Mucosa of gallbladder (tissue), 1 donor: ENCODE measurements around the gene PXMP4. TPM values are rescaled to one million over a fixed set of nuclear protein-coding genes. Genes with fewer than 3 reads are reported as not detected.

Experiments
- DNase-seq: peaks from one replicate; pipeline ENCODE4 v3.0.0-alpha.2; 2020; ENCODE audit warnings: low spot score
- total RNA-seq: library from RNA; stranded (reverse); gene quantifications from one replicate; pipeline ENCODE4 v1.2.1, GENCODE V29; 2021
- donor health status: DM: no; HTN: no; CAD: no.

PXMP4 gene
- total RNA-seq, 1 donor from 2014 or later, result 17.9 TPM

GRCh38 chr20:33656010-33656782, 63.9 kb downstream of the PXMP4 start:
- no peak for DNase-seq

GRCh38 chr20:33655164-33655563, 64.9 kb downstream of the PXMP4 start:
- DNase-seq, result no peak

GRCh38 chr20:33654680-33655161, 65.4 kb downstream of the PXMP4 start:
- DNase-seq, result no peak

DNA sequence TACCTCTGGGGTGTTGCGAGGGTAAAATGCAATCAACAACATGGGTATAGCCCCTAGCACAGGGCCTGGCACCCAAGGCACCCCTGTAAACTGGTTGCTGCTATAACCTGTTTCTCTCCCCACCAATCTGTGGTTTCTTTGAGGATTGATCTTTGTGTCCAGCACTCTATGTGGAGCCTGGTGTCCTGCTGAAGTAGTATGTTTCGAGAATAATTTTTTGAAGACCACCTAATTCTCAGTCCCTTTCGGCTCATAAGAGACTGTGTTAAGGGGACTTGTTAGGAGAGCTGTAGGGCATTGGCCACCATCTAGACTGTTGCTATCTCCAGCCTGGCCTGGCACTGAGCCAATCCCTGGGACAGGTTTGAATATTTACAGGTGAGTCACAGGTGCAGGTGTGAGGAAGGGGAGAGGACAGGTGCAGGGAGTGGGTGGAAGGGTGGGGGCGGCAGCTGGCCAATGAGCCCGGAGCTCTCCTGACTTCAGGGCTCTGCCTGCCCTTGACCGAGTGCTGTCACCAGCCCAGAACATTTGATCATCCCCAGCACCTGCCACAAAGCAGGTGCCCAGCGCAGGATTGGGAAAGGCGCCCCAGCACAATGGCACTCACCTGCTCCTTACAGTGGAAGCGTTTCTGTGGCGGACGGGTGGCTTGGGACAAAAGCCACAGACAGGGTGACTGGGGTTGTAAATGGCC, 66.1 kb downstream of the PXMP4 start:
- peak; percentile 93 for DNase-seq

DNA sequence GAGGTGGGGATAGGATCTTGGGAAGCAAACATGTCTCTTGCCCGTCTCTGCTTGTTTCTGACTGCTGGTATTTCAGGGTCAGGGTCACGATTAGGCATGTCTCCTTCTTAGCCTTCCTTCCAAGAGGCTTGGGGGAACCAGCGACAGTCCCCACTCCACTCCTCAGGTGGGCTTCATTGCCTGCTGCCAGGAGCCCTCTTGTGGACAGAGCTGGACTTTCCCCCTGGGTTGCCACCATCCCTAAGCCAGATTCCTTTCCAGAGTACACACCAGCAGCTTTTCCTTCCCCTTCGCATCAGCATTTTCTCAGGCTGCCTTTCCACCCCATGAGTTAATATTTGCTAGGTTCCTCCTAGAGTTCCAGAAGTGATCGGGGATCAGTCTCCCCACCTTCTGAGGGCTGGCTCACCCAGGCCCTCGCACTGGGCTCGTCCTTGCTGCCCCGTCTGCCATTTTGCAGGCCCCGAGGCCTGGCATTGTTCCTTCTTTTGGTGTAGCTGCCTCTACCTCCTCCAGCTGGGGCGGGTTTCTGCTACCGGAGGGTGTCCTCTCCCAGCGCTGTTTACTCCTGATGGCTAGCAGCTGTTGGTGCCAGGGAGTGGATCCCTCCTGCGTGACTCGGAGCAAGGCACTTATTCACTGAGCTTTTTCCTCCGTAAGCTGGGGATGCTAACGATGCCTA, 66.8 kb downstream of the PXMP4 start:
- DNase-seq, result peak; percentile 67

Other genes with a start within 250 kb of the PXMP4 start
- gene CBFA2T2, start 230.2 kb downstream of the PXMP4 start, total RNA-seq, result 21.2 TPM
- 0.09 TPM for gene C20orf144, start 58.0 kb downstream of the PXMP4 start, total RNA-seq
- gene ACTL10, start 53.4 kb downstream of the PXMP4 start, total RNA-seq, result 4.8 TPM
- 37.3 TPM for gene NECAB3, start 45.9 kb downstream of the PXMP4 start, total RNA-seq
- gene E2F1, start 33.9 kb downstream of the PXMP4 start, total RNA-seq, result 2.3 TPM
- 5.8 TPM for gene ZNF341, start 11.7 kb upstream of the PXMP4 start, total RNA-seq
- 117 TPM for gene CHMP4B, start 91.0 kb upstream of the PXMP4 start, total RNA-seq